Inferior parietal cortex (tissue), 1 donor: ENCODE results near the gene GPR39.

ENCODE experiments used
- DNase-seq: peaks from one replicate; pipeline ENCODE4 v3.0.0-alpha.2; 2016; ENCODE audit errors: extremely low spot score

The GPR39 gene

GRCh38 chr2:132604561-132604960 lies 188.0 kb downstream of the GPR39 start:
- no peak for DNase-seq

- DNase-seq, result no peak
These were observed 188.9 kb downstream of the GPR39 start for GRCh38 chr2:132605236-132606180.

GRCh38 chr2:132606649-132607048 lies 190.0 kb downstream of the GPR39 start:
- no peak for DNase-seq

- no peak for DNase-seq
These were observed 191.0 kb downstream of the GPR39 start for GRCh38 chr2:132607426-132608090.

- DNase-seq, result no peak
These were observed 191.7 kb downstream of the GPR39 start for GRCh38 chr2:132608311-132608710.

- DNase-seq, result no peak
These were observed 192.7 kb downstream of the GPR39 start for GRCh38 chr2:132609101-132609890.

GRCh38 chr2:132611719-132612118 lies 195.1 kb downstream of the GPR39 start:
- no peak for DNase-seq

GRCh38 chr2:132615329-132616085 lies 198.9 kb downstream of the GPR39 start:
- no peak for DNase-seq

- no peak for DNase-seq
These were observed 201.4 kb downstream of the GPR39 start for GRCh38 chr2:132617989-132618388.

GRCh38 chr2:132618734-132619133 lies 202.1 kb downstream of the GPR39 start:
- DNase-seq, result no peak

- DNase-seq, result no peak
These were observed 203.5 kb downstream of the GPR39 start for GRCh38 chr2:132620115-132620514.

- no peak for DNase-seq
These were observed 204.7 kb downstream of the GPR39 start for GRCh38 chr2:132621131-132621875.

GRCh38 chr2:132623096-132623839 lies 206.7 kb downstream of the GPR39 start:
- no peak for DNase-seq

- no peak for DNase-seq
These were observed 210.9 kb downstream of the GPR39 start for GRCh38 chr2:132627536-132627935.

- peak; percentile 20 for DNase-seq
These were observed 215.5 kb downstream of the GPR39 start for GRCh38 chr2:132632000-132632649.

- DNase-seq, result no peak
These were observed 217.0 kb downstream of the GPR39 start for GRCh38 chr2:132633635-132634034.

GRCh38 chr2:132636346-132636745 lies 219.7 kb downstream of the GPR39 start:
- no peak for DNase-seq

- no peak for DNase-seq
These were observed 221.9 kb downstream of the GPR39 start for GRCh38 chr2:132638313-132639040.

- DNase-seq, result no peak
These were observed 223.5 kb downstream of the GPR39 start for GRCh38 chr2:132640116-132640515.
